Lung (tissue), 12 donors: Measurements from ENCODE around the gene COG2. TPM values are rescaled to one million over a fixed set of nuclear protein-coding genes. Genes with fewer than 3 reads are reported as not detected.

Experiments used
- ATAC-seq: fragments of 200-7000 bp; cut with Tn5 transposase; one replicate; pipeline ENCODE4 v1.9.1; 2020; ENCODE audit warnings: moderate number of reproducible peaks; ENCODE audit not compliant: insufficient read depth, low FRiP score
- DNase-seq, 3 donors: peaks; one replicate each; pipeline ENCODE4 v3.0.0-alpha.2; 2013 to 2017
- H3K27ac ChIP-seq, 2 donors: one replicate each; pipeline ENCODE4 v1.5.1; 2013; ENCODE audit warnings: mild to moderate bottlenecking in 2 of 2, moderate library complexity in 2 of 2, control low read depth in 1 of 2, inconsistent platforms in 1 of 2, low read depth in 1 of 2, low read length in 1 of 2
- H3K27me3 ChIP-seq, 3 donors: one replicate each; pipeline ENCODE4 v1.5.1; 2013; ENCODE audit warnings: low read length in 2 of 3; ENCODE audit not compliant: control insufficient read depth in 3 of 3, insufficient read depth in 3 of 3
- H3K36me3 ChIP-seq, 4 donors: one replicate each; pipeline ENCODE4 v1.5.1; 2013; ENCODE audit warnings: low read length in 4 of 4, mild to moderate bottlenecking in 1 of 4, moderate library complexity in 1 of 4; ENCODE audit not compliant: control insufficient read depth in 4 of 4, insufficient read depth in 4 of 4
- H3K4me1 ChIP-seq, 5 donors: one replicate each; pipeline ENCODE4 v1.5.1; 2013; ENCODE audit warnings: low read length in 5 of 5, mild to moderate bottlenecking in 2 of 5, moderate library complexity in 1 of 5; ENCODE audit not compliant: control insufficient read depth in 5 of 5, insufficient read depth in 5 of 5
- H3K4me3 ChIP-seq: one replicate; pipeline ENCODE4 v1.5.1; 2013; ENCODE audit warnings: mild to moderate bottlenecking, control low read depth, moderate library complexity
- H3K9ac ChIP-seq, 2 donors: one replicate each; pipeline ENCODE4 v1.5.1; 2013; ENCODE audit warnings: low read length in 2 of 2, control low read depth in 1 of 2; ENCODE audit not compliant: insufficient read depth in 1 of 2
- H3K9me3 ChIP-seq, 4 donors: one replicate each; pipeline ENCODE4 v1.5.1; 2013; ENCODE audit warnings: low read length in 3 of 4, mild to moderate bottlenecking in 1 of 4, moderate library complexity in 1 of 4; ENCODE audit not compliant: control insufficient read depth in 4 of 4, insufficient read depth in 3 of 4
- WGBS, 2 donors: extraction: QIAGEN DNeasy Blood & Tissue Kit; methylation state at CpG; one replicate each; pipeline ENCODE4 v1.1.7; 2013; 5-methylcytosine and 5-hydroxymethylcytosine counted together
- polyA plus RNA-seq, 2 donors: library from polyadenylated mRNA; stranded (reverse); fragments of 200-250 nt; gene quantifications; one replicate each; pipeline ENCODE4 v1.2.1, GENCODE V29; 2013
- total RNA-seq, 2 donors: library from RNA; depleted of rRNA in 1 of 2; stranded (reverse); fragments of >200 nt in 1 of 2; gene quantifications; one replicate each; pipeline ENCODE4 v1.2.1, GENCODE V29; 2014 to 2021
- TF ChIP-seq, protein P1 (sequence below): IDR thresholded peaks from 2 replicates; pipeline ENCODE4 v1.5.1; 2012; ENCODE audit warnings: mild to moderate bottlenecking; ENCODE audit errors: control extremely low read depth, extremely low read depth
- donor health status: control.
- donor health status: control.
- donor health status: Bipolar disorder and iron deficiency.
- donor health status: healthy.
- donor health status: DM: yes; HTN: yes; CAD: no.

The COG2 gene
- total and polyA plus RNA-seq, 4 donors = 8.6 to 41.0 (median 17.5) TPM

GRCh38 chr1:230611128-230611877, 31.0 kb upstream of the COG2 start:
- Histone ChIP-seq H3K4me3 (no peak overlapping the region), H3K27ac (no peak overlapping the region), H3K9me3 (no peaks in the 10 kb centered on the region), H3K36me3 (no peaks in the 10 kb centered on the region), H3K27me3 (no peaks in the 10 kb centered on the region), H3K9ac (no peak overlapping the region), H3K4me1 (peaks cover 0 to 6% (median 0%) of the 10 kb centered on the region in 5 donors)
- TF ChIP-seq, protein P1, sequence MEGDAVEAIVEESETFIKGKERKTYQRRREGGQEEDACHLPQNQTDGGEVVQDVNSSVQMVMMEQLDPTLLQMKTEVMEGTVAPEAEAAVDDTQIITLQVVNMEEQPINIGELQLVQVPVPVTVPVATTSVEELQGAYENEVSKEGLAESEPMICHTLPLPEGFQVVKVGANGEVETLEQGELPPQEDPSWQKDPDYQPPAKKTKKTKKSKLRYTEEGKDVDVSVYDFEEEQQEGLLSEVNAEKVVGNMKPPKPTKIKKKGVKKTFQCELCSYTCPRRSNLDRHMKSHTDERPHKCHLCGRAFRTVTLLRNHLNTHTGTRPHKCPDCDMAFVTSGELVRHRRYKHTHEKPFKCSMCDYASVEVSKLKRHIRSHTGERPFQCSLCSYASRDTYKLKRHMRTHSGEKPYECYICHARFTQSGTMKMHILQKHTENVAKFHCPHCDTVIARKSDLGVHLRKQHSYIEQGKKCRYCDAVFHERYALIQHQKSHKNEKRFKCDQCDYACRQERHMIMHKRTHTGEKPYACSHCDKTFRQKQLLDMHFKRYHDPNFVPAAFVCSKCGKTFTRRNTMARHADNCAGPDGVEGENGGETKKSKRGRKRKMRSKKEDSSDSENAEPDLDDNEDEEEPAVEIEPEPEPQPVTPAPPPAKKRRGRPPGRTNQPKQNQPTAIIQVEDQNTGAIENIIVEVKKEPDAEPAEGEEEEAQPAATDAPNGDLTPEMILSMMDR = no peak
- ATAC-seq = no peak
- WGBS, 2 donors = 75 to 86% methylated on average over 7 of the region's 7 CpGs
- DNase-seq = no peak

GRCh38 chr1:230611878-230612235, 30.4 kb upstream of the COG2 start:
- H3K9me3 ChIP-seq = no peaks in the 10 kb centered on the region
- H3K36me3 ChIP-seq = no peaks in the 10 kb centered on the region
- peaks cover 0 to 6% (median 0%) of the 10 kb centered on the region in 5 donors for H3K4me1 ChIP-seq
- WGBS, 2 donors = 26 to 73% methylated on average over 1 of the region's 1 CpG
- ATAC-seq = no peak
- H3K27ac ChIP-seq = no peak overlapping the region
- H3K4me3 ChIP-seq = no peak overlapping the region
- TF ChIP-seq, protein P1 = no peak
- no peaks in the 10 kb centered on the region for H3K27me3 ChIP-seq
- DNase-seq = no peak
- no peak overlapping the region for H3K9ac ChIP-seq

GRCh38 chr1:230612651-230613050, 29.6 kb upstream of the COG2 start:
- TF ChIP-seq, protein P1 = no peak
- ATAC-seq = no peak
- Histone ChIP-seq H3K9ac (no peak overlapping the region), H3K9me3 (no peaks in the 10 kb centered on the region), H3K4me1 (peaks cover 0 to 6% (median 0%) of the 10 kb centered on the region in 5 donors), H3K36me3 (no peaks in the 10 kb centered on the region), H3K27me3 (no peaks in the 10 kb centered on the region), H3K27ac (no peak overlapping the region), H3K4me3 (no peak overlapping the region)
- DNase-seq = no peak
- 80 to 96% methylated on average over 1 of the region's 1 CpG for WGBS, 2 donors
